SKM-1 (cell line): ENCODE data around the gene ALAD.
A peak's percentile ranks its signal among the peaks of the same experiment; 100 is the strongest.
"Not testable (repeated sequence)": the region's sequence is repeated elsewhere in the genome, so short reads cannot be mapped to it uniquely, and the experiment has no call there.

Source experiments
- DNase-seq: peaks from one replicate; lab custom pipeline; 2025; ENCODE audit not compliant: unreplicated experiment; lab: John Stamatoyannopoulos, UW

ALAD gene

GRCh38 chr9:113401027-113401792 lies at the start of gene ALAD:
ALAD (minus strand) TSS chr9:113401284; CDS start chr9:113393559, 7,725 bp downstream.
- peak; percentile 76 for DNase-seq

- no peak for DNase-seq
Observed at GRCh38 chr9:113449376-113449775, 48.3 kb upstream of the ALAD start.

- DNase-seq = no peak
Observed at GRCh38 chr9:113446323-113446740, 45.2 kb upstream of the ALAD start.

GRCh38 chr9:113444736-113445135 lies 43.7 kb upstream of the ALAD start:
- DNase-seq = no peak

GRCh38 chr9:113437716-113438115 lies 36.6 kb upstream of the ALAD start:
- DNase-seq = not testable (repeated sequence)

GRCh38 chr9:113436728-113437515 lies 35.8 kb upstream of the ALAD start:
- DNase-seq = no peak

- no peak for DNase-seq
Observed at GRCh38 chr9:113431191-113431590, 30.1 kb upstream of the ALAD start.

GRCh38 chr9:113428062-113428615 lies 27.1 kb upstream of the ALAD start:
- DNase-seq = no peak

GRCh38 chr9:113427629-113428028 lies 26.5 kb upstream of the ALAD start:
- DNase-seq = no peak

GRCh38 chr9:113426701-113427100 lies 25.6 kb upstream of the ALAD start:
- DNase-seq = no peak

GRCh38 chr9:113425072-113425471 lies 24.0 kb upstream of the ALAD start:
- DNase-seq = no peak

GRCh38 chr9:113421726-113422125 lies 20.6 kb upstream of the ALAD start:
- DNase-seq = no peak

- no peak for DNase-seq
Observed at GRCh38 chr9:113417370-113417769, 16.3 kb upstream of the ALAD start.

GRCh38 chr9:113416149-113416721 lies 15.2 kb upstream of the ALAD start:
- no peak for DNase-seq

GRCh38 chr9:113410207-113410864 lies 9.3 kb upstream of the ALAD start, which contains the start of the genes C9orf43 and POLE3:
C9orf43 (plus strand) TSS chr9:113410747; CDS start chr9:113413494, 2,747 bp downstream.
POLE3 (minus strand) TSS chr9:113410675; CDS start chr9:113410293, 382 bp downstream.
- peak; percentile 64 for DNase-seq

- no peak for DNase-seq
Observed at GRCh38 chr9:113409883-113410206, 8.8 kb upstream of the ALAD start.

GRCh38 chr9:113409481-113409880 lies 8.4 kb upstream of the ALAD start:
- DNase-seq = no peak

- DNase-seq = not testable (repeated sequence)
Observed at GRCh38 chr9:113406873-113407511, 5.9 kb upstream of the ALAD start.

GRCh38 chr9:113406353-113406752 lies 5.3 kb upstream of the ALAD start:
- DNase-seq = not testable (repeated sequence)

GRCh38 chr9:113403646-113404045 lies 2.6 kb upstream of the ALAD start:
- DNase-seq = peak; percentile 65
